K562 (cell line): ENCODE results near the gene CNR2. TPM values are rescaled to one million over a fixed set of nuclear protein-coding genes. Genes with fewer than 3 reads are reported as not detected.

Experiments used
- BRF2 ChIP-seq: IDR thresholded peaks from 3 replicates; pipeline ENCODE4 v1.6.1; 2011; ENCODE audit warnings: borderline replicate concordance, mild to moderate bottlenecking; ENCODE audit not compliant: insufficient read length, insufficient read depth
- FOXJ2 ChIP-seq: fragments of 200-800 bp; sonication (Bioruptor generic); IDR thresholded peaks from 2 replicates; pipeline ENCODE4 v1.6.1; 2016; ENCODE audit warnings: missing genetic modification characterization, missing compliant biosample characterization
- HNRNPK ChIP-seq: fragments of 200-400 bp; formaldehyde crosslinking; IDR thresholded peaks from one replicate; pipeline ENCODE4 v1.6.1; 2018; ENCODE audit warnings: mild to moderate bottlenecking, low read depth, low read length; ENCODE audit not compliant: poor library complexity, severe bottlenecking
- HSF4 ChIP-seq: fragments of 250-450 bp; sonication (Bioruptor Pico); IDR thresholded peaks from 2 replicates; pipeline ENCODE4 v2.1.2; 2022; ENCODE audit warnings: mild to moderate bottlenecking, moderate library complexity, borderline replicate concordance
- NFE2 ChIP-seq: IDR thresholded peaks from 2 replicates; pipeline ENCODE4 v1.6.1; 2014; ENCODE audit warnings: antibody characterized with exemption, low read depth
- NKRF ChIP-seq: fragments of 450-650 bp; IDR thresholded peaks from 2 replicates; pipeline ENCODE4 v1.6.1; 2016; ENCODE audit warnings: borderline replicate concordance
- NR2F6 ChIP-seq: fragments of 450-650 bp; formaldehyde crosslinking; IDR thresholded peaks from 2 replicates; pipeline ENCODE4 v1.4.0; 2020; ENCODE audit warnings: mild to moderate bottlenecking
- PHF21A ChIP-seq: fragments of 450-650 bp; IDR thresholded peaks from 2 replicates; pipeline ENCODE4 v1.6.1; 2017; ENCODE audit warnings: low read depth, borderline replicate concordance
- SAP30 ChIP-seq: fragments of 200-600 bp; sonication (generic); IDR thresholded peaks from 2 replicates; pipeline ENCODE4 v1.6.1; 2012; ENCODE audit warnings: borderline replicate concordance, low read depth, mild to moderate bottlenecking, moderate library complexity, low read length, control low read depth, inconsistent platforms; ENCODE audit not compliant: insufficient read depth, poor library complexity, severe bottlenecking
- SRF ChIP-seq, 2 experiments: fragments of 250-450, 450-650 bp in 1 of 2; sonication (Bioruptor Pico) in 1 of 2; sonication (generic) in 1 of 2; formaldehyde crosslinking; IDR thresholded peaks; 2 replicates each; pipeline versions ENCODE4 v1.5.0 to v1.5.1; 2020 to 2022; ENCODE audit warnings: mild to moderate bottlenecking in 1 of 2, missing genetic modification reagents in 1 of 2
- TBP ChIP-seq: optimal IDR thresholded peaks from 2 replicates; pipeline ENCODE3; 2011; ENCODE audit warnings: low read depth, low read length, improper control_type of control experiment
- TCF3 ChIP-seq: sonication (generic); formaldehyde crosslinking; IDR thresholded peaks from 2 replicates; pipeline ENCODE4 v1.4.0; 2020; ENCODE audit warnings: mild to moderate bottlenecking, missing genetic modification reagents
- TEAD4 ChIP-seq, 2 experiments: sonication (generic) in 1 of 2; formaldehyde crosslinking in 1 of 2; IDR thresholded peaks; 2 replicates each; pipeline versions ENCODE4 v1.6.1 to v1.8.0; 2012 to 2022; ENCODE audit warnings: borderline replicate concordance in 1 of 2, inconsistent platforms in 1 of 2, low read length in 1 of 2, mild to moderate bottlenecking in 1 of 2, missing genetic modification reagents in 1 of 2
- ZNF398 ChIP-seq: fragments of 250-450 bp; sonication (Bioruptor Pico); IDR thresholded peaks from 2 replicates; pipeline ENCODE4 v1.8.0; 2021; ENCODE audit warnings: moderate library complexity, mild to moderate bottlenecking, inconsistent platforms
- polyA plus RNA-seq, 8 experiments: library from polyadenylated mRNA; depleted of rRNA in 4 of 8; stranded (reverse) in 5 of 8; unstranded in 3 of 8; fragments of >200 nt; fragmentation: Nextera tagmentation in 2 of 8; fragmentation: Illumina TruSeq in 1 of 8; extraction: Ambion mirVana in 2 of 8; extraction: Trizol in 1 of 8; gene quantifications; 2 replicates each; pipeline versions ENCODE4 v1.2.1 to v1.2.3, GENCODE V29; 2011 to 2014; ENCODE audit warnings: inconsistent platforms in 1 of 8, missing spikeins in 1 of 8
- total RNA-seq, 7 experiments: library from RNA; depleted of rRNA in 6 of 7; stranded (reverse); fragments of >200 nt in 6 of 7; fragmentation: Illumina TruSeq in 2 of 7; extraction: Trizol in 2 of 7; gene quantifications; 2 replicates each; pipeline versions ENCODE4 v1.2.1 to v1.2.3, GENCODE V29; 2011 to 2021; ENCODE audit warnings: low replicate concordance in 1 of 7
- TF ChIP-seq, protein P1 (sequence below): fragments of 450-650 bp; formaldehyde crosslinking; IDR thresholded peaks from 2 replicates; pipeline ENCODE4 v1.4.0; 2020; ENCODE audit warnings: mild to moderate bottlenecking, moderate library complexity

CNR2 gene
- total and polyA plus RNA-seq, 9 of the 15 experiments (the other 6 are each of a cell fraction or from before 2014, with no cell fraction given): not detected

DNA sequence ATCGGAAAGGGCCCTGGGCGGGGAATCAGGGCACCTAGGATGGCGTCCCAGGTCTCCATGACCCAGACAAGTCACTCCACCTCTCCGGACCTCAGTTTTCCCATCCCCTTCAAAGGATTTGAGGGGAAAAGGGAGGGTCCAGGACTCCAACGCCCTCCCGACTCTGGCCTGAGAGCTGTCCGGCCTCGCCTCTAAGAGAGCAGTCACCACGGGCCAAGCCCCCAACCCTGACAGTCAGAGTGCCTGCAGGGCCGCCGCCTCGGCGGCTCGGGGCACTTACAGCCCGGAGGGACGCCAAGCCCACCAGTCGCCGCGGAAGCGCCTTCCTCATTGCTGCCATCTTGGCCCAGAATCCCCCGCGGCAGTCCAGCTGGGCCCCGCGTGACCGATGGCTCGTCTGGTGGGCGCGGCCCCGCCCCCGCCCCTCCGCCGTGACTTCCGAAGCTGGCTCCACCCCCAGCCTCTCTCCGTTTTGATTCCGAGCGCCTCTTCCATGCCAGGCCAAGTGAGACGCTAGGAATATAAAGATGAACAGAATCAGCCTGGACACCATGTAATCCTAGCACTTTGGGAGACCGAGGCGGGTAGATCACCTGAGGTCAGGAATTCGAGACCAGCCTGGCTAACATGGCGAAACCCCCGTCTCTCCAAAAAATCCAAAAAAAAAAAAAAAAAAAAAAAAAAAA, 87.9 kb downstream of the CNR2 start, which contains the start of gene HMGCL (continued):
- TF ChIP-seq BRF2: no peak
- TF ChIP-seq TBP: peak; percentile 90
- TF ChIP-seq PHF21A: 0 out of 2 replicates have a peak, but pooled peaks have one; percentile 16
- TF ChIP-seq, protein P1, sequence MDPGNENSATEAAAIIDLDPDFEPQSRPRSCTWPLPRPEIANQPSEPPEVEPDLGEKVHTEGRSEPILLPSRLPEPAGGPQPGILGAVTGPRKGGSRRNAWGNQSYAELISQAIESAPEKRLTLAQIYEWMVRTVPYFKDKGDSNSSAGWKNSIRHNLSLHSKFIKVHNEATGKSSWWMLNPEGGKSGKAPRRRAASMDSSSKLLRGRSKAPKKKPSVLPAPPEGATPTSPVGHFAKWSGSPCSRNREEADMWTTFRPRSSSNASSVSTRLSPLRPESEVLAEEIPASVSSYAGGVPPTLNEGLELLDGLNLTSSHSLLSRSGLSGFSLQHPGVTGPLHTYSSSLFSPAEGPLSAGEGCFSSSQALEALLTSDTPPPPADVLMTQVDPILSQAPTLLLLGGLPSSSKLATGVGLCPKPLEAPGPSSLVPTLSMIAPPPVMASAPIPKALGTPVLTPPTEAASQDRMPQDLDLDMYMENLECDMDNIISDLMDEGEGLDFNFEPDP (CRISPR knock-in tag): no peak
- TF ChIP-seq SRF (CRISPR knock-in tag; IDR thresholded peaks at IDR 0.05): peak in 1 of 2 experiments; percentile 37; a peak in 2 of 4 replicates
- TF ChIP-seq ZNF398 (CRISPR knock-in tag): no peak
- TF ChIP-seq SAP30: peak; percentile 79
- no peak for TF ChIP-seq FOXJ2 (tag)
- TF ChIP-seq HSF4: no peak
- peak; percentile 25; the same call in 1 of the 2 replicates for TF ChIP-seq TEAD4 (IDR thresholded peaks at IDR 0.05; ENCODE audit: low read length)
- no peak for TF ChIP-seq TEAD4 (CRISPR knock-in tag; IDR thresholded peaks at IDR 0.05; ENCODE audit: borderline replicate concordance)
- TF ChIP-seq HNRNPK: peak; percentile 93
- peak; percentile 82 for TF ChIP-seq NKRF
- TF ChIP-seq NR2F6 (CRISPR knock-in tag): 0 out of 2 replicates have a peak, but pooled peaks have one; percentile 29
- TF ChIP-seq NFE2: peak; percentile 16; the same call in 1 of the 2 replicates
- peak; percentile 18; the same call in 1 of the 2 replicates for TF ChIP-seq TCF3 (CRISPR knock-in tag)
